ENCODE data around the gene RRP12.

The RRP12 gene

DNA sequence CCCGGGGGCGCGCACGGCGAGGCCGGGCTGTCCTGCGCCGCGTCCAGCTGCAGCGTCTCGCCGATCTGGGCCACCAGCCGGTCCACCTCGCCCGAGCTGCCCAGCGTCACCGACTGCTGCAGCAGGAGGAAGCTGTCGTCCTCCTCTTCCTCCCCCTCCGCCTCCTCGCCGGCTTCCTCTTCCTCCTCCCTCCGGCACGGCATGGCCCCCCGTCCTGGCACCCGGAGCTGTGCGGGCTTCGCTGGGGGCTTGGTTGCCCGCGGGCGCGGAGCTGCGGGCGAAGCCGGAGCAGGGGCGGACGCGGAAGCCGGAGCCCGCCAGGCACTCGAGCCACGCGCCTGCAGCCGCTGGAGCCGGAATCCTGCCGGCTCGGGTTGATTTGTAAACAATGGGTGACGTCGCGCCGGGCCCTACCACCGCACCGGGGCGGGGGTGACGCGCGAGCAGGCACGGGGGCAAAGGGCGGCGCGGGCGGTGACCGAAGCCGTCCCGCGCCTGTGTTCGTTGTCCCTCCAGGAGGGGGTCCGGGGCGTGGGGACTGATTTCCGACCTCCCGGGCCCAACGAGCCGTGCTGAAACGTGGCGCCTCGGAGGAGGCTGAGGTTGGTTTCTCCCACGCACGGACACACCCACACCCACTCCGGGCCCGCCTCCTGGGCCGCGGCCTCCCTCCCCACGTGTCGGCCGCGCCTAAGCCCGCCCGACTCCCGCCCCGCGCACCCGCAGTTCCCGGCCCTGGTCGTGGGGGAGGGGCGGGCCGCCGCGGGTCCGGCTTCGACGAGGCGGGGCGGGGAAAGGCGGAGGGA is 66.6 kb downstream of the RRP12 start, which contains the start of gene FRAT2:
FRAT2 (minus strand) TSS at position 360 of the 806 bp plus-strand sequence; CDS start at position 203, 157 bp downstream.
- peak; percentile 91 for DNase-seq

GRCh38 chr10:97333601-97334369 is 67.4 kb downstream of the RRP12 start:
- DNase-seq = peak; percentile 39

DNA sequence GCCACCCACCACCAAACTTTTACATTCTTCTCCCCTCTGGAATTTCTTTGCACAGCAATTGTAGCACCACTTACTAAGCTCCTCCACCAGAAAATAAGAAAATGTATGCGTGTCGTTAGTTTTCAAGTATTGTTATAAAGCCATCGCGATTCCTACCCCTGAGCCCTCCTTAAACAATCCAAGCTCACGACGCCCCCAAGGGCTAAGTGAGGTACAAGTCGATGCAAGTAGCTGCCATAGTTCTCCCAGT is 67.9 kb downstream of the RRP12 start:
- DNase-seq = peak; percentile 29

- DNase-seq = no peak
Observed at GRCh38 chr10:97332591-97333350, 68.4 kb downstream of the RRP12 start.

DNA sequence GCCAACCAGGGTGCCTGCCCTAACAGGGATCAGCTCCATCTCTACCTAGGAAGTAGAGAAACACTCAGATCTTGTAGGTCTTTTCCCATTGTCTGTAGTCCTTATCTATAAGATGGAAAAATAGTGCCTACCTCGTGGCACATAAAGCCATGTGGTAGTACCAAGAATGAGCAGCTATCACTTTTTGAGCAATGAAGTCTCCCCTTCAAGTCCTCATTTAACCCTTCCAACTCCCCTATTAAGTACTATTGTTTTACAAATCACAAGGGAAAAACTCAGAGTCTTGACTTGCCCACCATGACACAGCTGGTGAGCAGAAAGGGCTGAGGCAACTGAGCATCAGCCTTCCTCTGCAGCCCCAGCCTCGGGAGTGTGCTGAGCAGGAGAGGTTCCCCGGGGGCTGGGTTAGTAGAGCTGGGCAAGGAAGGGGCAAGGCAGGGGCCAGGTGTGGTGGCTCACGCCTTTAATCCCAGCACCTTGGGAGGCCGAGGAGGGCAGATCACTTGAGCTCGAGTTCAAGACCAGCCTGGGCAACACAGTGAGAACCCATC is 69.9 kb downstream of the RRP12 start:
- DNase-seq = no peak

DNA sequence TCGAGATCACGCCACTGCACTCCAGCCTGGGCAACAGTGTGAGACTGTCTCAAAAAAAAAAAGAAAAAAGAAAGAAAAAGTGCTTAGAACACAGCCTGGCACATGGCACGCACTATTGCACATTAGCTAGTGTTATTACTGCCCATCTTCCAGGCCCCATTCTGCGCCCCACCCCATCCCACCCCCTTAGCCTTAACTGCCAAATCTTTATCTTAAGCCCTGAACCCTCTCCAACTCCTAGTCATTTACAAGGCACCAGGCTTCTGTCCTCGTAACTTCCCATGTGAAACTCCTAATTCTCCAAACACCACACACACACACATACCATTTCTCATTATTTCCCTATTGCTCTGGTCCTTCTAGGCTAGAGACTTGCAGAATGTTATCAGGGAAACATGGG is 71.4 kb downstream of the RRP12 start:
- DNase-seq = no peak

- no peak for DNase-seq
Observed at GRCh38 chr10:97328646-97329453, 72.3 kb downstream of the RRP12 start.

DNA sequence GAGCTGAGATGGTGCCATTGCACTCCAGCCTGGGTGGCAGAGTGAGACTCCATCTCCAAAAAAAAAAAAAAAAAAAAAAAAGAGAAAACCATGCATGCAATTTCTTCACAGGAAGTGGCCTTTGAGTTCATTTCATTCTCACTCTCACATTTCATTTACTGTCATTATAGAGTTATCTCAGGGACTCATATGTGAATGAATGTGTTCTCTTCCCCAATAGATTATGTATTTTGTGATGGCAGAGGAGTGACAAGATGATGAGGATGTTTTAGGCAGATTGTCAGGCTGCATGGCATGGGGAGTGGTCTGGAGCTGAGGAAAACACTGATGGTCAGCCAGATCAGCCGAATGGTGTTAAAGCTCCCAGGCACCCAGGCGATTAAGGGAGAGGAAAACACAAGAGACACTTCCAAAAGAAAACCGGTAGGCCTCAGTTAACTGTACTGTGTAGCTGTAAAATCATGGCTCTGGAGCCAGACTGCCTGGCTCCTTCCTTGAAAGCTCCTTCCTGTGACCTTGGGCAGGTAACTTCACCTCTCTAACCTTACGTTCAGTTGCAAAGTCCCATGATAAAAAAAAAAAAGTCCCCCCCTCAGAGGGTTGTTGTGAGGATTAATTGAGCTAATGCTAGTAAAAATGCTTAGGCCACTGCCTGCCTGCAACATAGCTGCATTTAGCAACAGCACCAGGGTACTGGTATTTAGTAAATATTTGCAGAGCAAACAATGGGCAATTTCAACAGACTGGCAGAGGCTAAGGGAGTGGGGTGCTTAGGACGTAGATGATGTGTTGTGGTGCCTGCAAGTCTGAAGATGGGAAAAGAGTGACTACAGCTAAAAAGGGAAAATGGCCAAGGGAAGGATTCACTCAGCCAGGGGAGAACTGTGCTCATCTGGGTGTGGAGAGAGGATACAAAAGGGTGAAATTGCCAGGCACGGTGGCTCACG is 73.5 kb downstream of the RRP12 start:
- no peak for DNase-seq

GRCh38 chr10:97325754-97326153 is 75.4 kb downstream of the RRP12 start:
- DNase-seq = no peak

DNA sequence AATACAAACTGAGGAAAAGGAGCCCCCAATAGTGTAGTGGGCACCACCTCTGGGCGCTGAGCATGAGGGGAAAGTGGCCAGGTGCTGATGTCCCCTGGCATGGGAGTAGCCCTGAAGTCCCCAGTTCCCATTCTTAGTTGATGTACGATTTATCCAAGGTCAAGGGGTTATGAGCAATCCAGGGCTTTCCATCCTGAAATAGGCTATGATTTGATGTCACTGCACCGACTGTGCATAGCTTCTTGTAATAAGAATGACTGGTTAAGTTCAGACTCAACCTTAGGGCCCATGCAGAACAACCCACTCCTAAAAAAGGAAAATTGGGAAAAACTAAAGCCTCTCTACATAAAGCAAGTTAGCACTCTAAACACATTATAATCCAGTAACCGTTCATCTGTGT is 77.6 kb downstream of the RRP12 start:
- DNase-seq = no peak

- no peak for DNase-seq
Observed at GRCh38 chr10:97321804-97322190, 79.3 kb downstream of the RRP12 start.

DNA sequence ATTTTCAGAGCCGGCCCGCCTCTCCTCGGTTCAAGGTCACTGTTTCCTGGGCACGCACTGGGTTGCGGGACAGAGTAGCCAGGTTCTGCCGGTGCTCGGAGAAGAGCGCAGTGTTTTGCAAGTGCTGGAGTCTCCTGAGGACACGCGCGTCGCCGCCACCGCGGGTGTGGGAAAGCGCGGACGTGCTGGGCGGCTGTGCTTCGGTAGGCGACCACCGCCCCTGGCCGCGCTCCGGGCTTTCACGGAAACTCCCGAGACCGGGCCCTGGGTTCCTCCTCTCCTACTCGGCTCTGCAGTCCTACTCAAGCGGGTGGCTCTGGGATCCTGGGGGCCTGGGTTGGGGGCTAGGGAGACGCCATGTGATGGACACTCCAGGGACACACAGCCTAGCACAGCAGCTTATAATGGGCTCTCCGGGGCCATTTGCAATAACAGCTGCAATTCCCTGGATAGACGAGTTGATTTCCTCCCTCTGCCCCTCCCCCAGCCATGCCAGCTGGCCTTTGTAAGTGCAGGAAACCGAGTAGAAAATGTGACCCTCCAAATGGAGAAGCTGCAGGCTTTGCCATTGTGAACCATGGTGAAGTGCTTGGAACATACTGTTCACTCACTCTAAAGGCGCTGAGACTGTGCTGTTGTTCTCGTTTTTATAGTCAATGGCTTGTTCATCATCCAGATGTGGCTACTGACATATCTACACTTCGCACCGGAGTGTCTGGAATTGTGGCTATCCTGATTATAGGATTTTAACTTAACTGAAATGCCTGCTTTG is 79.9 kb downstream of the RRP12 start:
- DNase-seq = peak; percentile 23

DNA sequence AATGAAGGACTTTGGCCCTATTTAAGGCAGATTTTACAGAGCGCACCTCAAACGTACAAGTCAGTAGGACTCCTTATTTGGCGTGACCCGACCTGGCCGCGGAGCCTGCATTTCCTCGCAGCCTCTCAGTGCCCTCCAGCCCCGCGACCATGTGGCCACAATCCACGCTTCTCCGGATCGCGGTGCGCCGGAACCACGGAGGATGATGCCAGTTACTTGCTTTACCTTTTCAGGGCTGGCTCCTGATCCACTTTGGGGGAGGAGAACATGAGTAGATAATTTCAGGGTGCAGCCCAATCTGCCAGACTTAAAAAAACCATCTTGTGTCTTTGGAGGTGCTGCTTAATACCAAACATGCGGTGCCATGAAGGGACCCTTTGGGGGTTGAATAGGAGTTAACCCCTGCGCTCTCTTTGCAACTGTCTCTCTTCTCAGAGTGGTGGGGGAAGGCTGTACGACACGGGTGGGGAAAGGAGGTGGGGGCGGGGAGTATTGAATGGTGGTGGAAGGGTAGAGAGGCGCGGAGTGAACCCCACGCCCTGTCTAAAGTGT is 80.6 kb downstream of the RRP12 start:
- DNase-seq = no peak

DNA sequence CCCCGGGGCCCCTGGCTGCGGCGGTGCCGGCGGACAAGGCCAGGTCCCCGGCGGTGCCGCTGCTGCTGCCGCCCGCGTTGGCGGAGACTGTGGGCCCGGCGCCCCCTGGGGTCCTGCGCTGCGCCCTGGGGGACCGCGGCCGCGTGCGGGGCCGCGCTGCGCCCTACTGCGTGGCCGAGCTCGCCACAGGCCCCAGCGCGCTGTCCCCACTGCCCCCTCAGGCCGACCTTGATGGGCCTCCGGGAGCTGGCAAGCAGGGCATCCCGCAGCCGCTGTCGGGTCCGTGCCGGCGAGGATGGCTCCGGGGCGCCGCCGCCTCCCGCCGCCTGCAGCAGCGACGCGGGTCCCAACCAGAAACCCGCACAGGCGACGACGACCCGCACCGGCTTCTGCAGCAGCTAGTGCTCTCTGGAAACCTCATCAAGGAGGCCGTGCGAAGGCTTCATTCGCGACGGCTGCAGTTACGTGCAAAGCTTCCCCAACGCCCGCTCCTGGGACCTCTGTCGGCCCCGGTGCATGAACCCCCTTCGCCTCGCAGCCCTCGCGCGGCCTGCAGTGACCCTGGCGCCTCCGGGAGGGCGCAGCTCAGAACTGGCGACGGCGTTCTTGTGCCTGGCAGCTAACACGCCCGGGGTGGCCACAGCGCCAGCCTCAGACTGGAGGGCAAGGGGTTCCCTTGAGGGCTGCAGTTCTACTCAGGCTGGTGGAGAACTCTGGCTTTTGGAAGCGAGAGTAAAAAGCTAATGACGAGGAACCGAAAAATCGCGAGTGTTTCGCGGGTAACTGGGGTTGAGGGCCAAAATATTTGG is 81.3 kb downstream of the RRP12 start:
- peak; percentile 72 for DNase-seq

- DNase-seq = peak; percentile 94
Observed at GRCh38 chr10:97318772-97319651, 82.1 kb downstream of the RRP12 start, which contains the start of gene FRAT1. FRAT1 (plus strand) TSS chr10:97319271; CDS start chr10:97319454, 183 bp downstream.

- DNase-seq = no peak
Observed at GRCh38 chr10:97314671-97315070, 86.5 kb downstream of the RRP12 start.

DNA sequence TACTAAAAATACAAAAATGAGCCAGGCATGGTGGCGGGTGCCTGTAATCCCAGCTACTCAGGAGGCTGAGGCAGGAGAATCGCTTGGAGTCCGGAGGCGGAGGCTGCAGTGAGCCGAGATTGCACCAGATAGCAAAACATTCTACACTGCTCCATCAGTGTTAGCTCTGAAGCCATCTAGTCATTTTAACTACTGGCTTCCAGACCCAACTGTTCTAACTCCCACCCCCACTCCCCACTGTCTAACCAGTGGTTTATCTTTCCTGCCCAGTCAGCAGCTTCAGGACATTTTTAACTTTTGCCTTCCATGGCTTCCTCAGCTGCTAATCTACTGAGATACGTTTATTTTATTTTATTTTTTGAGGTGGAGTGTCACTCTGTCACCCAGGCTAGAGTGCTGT is 88.2 kb downstream of the RRP12 start:
- DNase-seq = no peak

DNA sequence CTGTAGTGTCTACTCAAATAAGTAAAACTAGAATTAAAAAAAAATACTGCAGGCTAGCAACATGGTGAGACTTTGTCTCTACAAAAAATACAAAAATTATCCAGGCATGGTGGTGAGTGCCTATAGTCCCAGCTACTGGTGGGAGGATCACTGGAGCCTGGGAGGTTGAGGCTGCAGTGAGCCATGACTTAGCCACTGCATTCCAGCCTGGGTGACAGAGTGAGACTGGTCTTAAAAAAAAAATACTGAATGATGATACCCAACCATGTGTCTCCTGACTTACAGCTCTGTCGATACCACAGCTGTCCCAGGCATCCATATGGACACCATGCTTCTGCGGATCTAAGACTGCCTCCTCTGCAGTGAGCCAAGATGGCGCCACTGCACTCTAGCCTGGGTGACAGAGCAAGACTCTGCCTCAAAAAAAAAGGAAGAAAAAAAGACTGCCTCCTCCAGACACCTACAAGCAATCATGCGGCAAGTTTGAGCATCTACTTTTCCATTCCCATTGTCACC is 90.0 kb downstream of the RRP12 start:
- no peak for DNase-seq
